Uterus (tissue), 4 donors: ENCODE data around the gene HUNK. TPM values are rescaled to one million over a fixed set of nuclear protein-coding genes. Genes with fewer than 3 reads are reported as not detected.

Experiments used
- DNase-seq, 2 donors: peaks; one replicate each; pipeline ENCODE4 v3.0.0-alpha.2; 2019 to 2020
- H3K27ac ChIP-seq, 2 donors: fragments of 200-600 bp; sonication (generic); 1 replicate in 1 of 2; 2 replicates in 1 of 2; pipeline ENCODE4 v1.5.1; 2016 to 2018
- H3K27me3 ChIP-seq, 2 donors: fragments of 200-600 bp; sonication (generic); one replicate each; pipeline ENCODE4 v1.5.1; 2018 to 2019; ENCODE audit warnings: control low read depth in 1 of 2
- H3K36me3 ChIP-seq, 2 donors: fragments of 200-600 bp; sonication (generic); one replicate each; pipeline ENCODE4 v1.5.1; 2019; ENCODE audit warnings: control low read depth in 1 of 2
- H3K4me1 ChIP-seq, 2 donors: fragments of 200-600 bp; sonication (generic); one replicate each; pipeline ENCODE4 v1.5.1; 2018 to 2019; ENCODE audit warnings: control low read depth in 1 of 2
- H3K4me3 ChIP-seq, 2 donors: fragments of 200-600 bp; sonication (generic); 1 replicate in 1 of 2; 2 replicates in 1 of 2; pipeline ENCODE4 v1.5.1; 2018 to 2019; ENCODE audit warnings: mild to moderate bottlenecking in 1 of 2
- H3K9me3 ChIP-seq, 2 donors: fragments of 200-600 bp; sonication (generic); one replicate each; pipeline ENCODE4 v1.5.1; 2019; ENCODE audit warnings: control low read depth in 1 of 2
- POLR2A ChIP-seq, 2 donors: fragments of 450-650 bp; IDR thresholded peaks; one replicate each; pipeline ENCODE4 v1.6.1; 2016; ENCODE audit warnings: antibody characterized with exemption in 2 of 2, mild to moderate bottlenecking in 1 of 2, moderate library complexity in 1 of 2
- intact Hi-C: fragments of 100-400 bp; cut with DNase I; formaldehyde crosslinking; loops from one replicate; pipeline ENCODE4 v1.15.1; 2023; ENCODE audit warnings: low total_unique reads
- total RNA-seq, 4 donors: library from RNA; depleted of rRNA in 3 of 4; stranded (reverse); fragments of >200 nt in 3 of 4; gene quantifications; one replicate each; pipeline versions ENCODE4 v1.1.0 to v1.2.4, GENCODE V29; 2014 to 2023
- TF ChIP-seq, protein P1 (sequence below), 4 experiments: fragments of 200-600 bp in 2 of 4; fragments of 450-650 bp in 2 of 4; sonication (generic) in 2 of 4; IDR thresholded peaks; one replicate each; pipeline ENCODE4 v1.5.1; 2016 to 2019; ENCODE audit warnings: antibody characterized with exemption in 4 of 4, mild to moderate bottlenecking in 2 of 4, moderate library complexity in 1 of 4
- donor health status: DM: yes; HTN: yes; CAD: no.

Gene HUNK
- total RNA-seq, 4 donors from 2014 or later, result 1.5 to 8.8 (median 4.6) TPM

DNA sequence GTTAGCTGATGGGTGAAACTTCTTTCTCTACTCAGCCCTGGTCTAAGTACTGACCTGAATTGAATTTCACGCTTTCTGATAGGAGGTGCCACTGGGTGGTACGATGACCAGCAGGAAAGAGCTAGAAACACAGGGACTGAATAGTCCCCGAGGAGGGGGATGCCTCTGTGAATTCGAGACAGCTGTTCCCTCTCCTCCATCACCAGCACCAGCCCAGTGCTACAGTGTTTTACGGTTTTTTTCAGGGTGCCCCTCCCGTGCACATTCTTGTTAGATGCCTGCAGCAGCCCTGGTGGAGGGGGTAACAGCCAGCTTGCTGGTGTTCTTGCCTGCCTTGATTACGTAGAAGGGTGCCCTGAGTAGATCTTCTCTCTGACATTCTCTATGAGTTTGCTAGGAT is 7.1 kb downstream of the HUNK start:
- Histone ChIP-seq H3K4me3 (no peak overlapping the region), H3K9me3 (no peaks in the 10 kb centered on the region), H3K36me3 (no peaks in the 10 kb centered on the region), H3K4me1 (peaks cover 0 to 8% of the 10 kb centered on the region in 2 donors), H3K27ac (peak overlapping the region in 1 of 2 donors; percentile 64), H3K27me3 (no peaks in the 10 kb centered on the region)
- DNase-seq, result no peak
- intact Hi-C loops, result no loop called here
- TF ChIP-seq POLR2A (IDR thresholded peaks at IDR 0.05), result no peak
- TF ChIP-seq, protein P1, sequence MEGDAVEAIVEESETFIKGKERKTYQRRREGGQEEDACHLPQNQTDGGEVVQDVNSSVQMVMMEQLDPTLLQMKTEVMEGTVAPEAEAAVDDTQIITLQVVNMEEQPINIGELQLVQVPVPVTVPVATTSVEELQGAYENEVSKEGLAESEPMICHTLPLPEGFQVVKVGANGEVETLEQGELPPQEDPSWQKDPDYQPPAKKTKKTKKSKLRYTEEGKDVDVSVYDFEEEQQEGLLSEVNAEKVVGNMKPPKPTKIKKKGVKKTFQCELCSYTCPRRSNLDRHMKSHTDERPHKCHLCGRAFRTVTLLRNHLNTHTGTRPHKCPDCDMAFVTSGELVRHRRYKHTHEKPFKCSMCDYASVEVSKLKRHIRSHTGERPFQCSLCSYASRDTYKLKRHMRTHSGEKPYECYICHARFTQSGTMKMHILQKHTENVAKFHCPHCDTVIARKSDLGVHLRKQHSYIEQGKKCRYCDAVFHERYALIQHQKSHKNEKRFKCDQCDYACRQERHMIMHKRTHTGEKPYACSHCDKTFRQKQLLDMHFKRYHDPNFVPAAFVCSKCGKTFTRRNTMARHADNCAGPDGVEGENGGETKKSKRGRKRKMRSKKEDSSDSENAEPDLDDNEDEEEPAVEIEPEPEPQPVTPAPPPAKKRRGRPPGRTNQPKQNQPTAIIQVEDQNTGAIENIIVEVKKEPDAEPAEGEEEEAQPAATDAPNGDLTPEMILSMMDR (IDR thresholded peaks at IDR 0.05), result no peak

DNA sequence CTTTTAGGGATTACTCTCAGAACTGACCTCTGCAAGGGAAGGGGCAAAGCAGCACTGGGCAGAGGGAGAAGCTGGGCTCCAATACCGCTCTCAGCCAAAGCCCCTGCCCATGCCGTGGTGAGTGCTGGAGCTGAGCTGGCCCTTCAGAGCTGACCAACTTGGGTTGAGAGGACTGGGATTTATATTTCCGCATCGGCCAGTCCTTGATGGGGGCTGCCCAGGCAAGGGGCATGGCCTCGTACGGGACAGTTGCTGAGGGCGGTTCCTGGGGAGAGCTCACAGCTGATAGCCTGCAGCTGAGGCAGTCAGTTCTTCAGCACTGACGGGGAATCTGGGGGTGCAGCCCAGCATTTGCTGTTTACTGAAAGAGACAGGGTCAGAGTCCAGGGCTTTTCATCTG is 8.0 kb downstream of the HUNK start:
- intact Hi-C loops, result no loop called here
- Histone ChIP-seq H3K27ac (peak overlapping the region in 1 of 2 donors; percentile 64), H3K4me3 (no peak overlapping the region), H3K36me3 (no peaks in the 10 kb centered on the region), H3K27me3 (no peaks in the 10 kb centered on the region), H3K4me1 (peaks cover 0 to 8% of the 10 kb centered on the region in 2 donors), H3K9me3 (no peaks in the 10 kb centered on the region)
- no peak for TF ChIP-seq POLR2A (IDR thresholded peaks at IDR 0.05)
- TF ChIP-seq, protein P1 (IDR thresholded peaks at IDR 0.05), result no peak
- DNase-seq, result no peak

DNA sequence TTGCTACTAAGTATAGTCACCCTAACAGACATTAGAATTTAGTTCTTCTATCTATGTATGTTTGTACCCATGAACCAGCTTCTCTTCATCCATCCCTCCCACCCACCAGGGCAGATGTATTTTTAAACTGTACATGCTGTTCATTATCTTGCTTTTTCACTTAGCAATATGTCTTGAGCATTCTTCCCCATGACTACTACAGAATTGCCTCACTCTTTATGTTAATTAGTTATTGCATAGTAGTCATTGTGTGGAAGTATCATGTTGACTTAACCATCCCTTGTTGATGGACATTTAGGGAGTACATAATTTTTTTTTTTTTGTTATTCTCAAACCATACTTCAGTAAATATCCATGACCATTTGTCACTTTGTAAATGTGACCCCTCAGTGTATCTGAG is 9.9 kb downstream of the HUNK start:
- peaks cover 0 to 8% of the 10 kb centered on the region in 2 donors for H3K4me1 ChIP-seq
- TF ChIP-seq, protein P1 (IDR thresholded peaks at IDR 0.05), result no peak
- TF ChIP-seq POLR2A (IDR thresholded peaks at IDR 0.05), result no peak
- DNase-seq, result no peak
- H3K9me3 ChIP-seq, result no peaks in the 10 kb centered on the region
- H3K4me3 ChIP-seq, result no peak overlapping the region
- intact Hi-C loops, result no loop called here
- H3K27ac ChIP-seq, result no peak overlapping the region
- no peaks in the 10 kb centered on the region for H3K27me3 ChIP-seq
- H3K36me3 ChIP-seq, result no peaks in the 10 kb centered on the region

DNA sequence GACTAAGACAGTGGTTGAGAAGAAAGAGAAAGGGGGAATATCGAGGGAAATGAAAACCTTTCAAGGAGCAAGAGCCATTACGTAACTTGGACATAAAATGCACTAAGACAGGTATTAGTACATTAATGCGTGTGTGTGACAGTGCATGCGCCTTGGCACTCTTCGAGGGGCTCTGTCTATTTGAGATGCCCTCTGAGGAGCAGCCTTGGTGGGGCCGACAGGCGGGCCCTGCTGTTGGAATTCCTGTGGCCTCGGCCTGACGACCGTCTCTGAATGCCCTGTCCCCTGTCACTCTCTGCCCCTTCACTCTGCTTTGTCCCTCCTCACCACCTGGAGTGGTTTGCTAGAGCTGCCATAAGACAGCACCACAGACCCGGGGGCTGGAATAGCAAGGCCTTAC is 12.3 kb downstream of the HUNK start:
- H3K4me1 ChIP-seq, result peaks cover 0 to 8% of the 10 kb centered on the region in 2 donors
- TF ChIP-seq, protein P1 (IDR thresholded peaks at IDR 0.05), result no peak
- TF ChIP-seq POLR2A (IDR thresholded peaks at IDR 0.05), result no peak
- no peaks in the 10 kb centered on the region for H3K9me3 ChIP-seq
- H3K4me3 ChIP-seq, result no peak overlapping the region
- H3K27ac ChIP-seq, result no peak overlapping the region
- no peaks in the 10 kb centered on the region for H3K27me3 ChIP-seq
- intact Hi-C loops, result no loop called here
- DNase-seq, result no peak
- no peaks in the 10 kb centered on the region for H3K36me3 ChIP-seq

DNA sequence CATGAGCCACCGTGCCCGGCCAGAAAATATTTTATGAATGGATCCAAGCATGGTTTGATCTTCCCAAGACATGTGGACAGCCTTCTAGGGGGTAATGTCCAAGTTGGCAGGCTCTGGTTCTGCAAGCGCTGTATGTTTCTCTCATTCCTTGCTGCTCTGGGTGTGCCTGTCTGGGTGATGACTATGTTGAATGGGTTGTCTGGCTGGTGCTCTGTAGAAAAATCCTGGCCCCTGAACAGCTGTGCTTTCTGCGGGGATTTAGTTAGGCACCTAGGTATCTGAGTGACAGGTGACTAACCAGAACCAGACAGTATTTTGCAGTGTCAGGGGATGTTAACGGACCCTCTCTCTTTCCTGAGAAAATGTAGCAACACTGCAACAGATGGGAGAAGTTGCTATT is 14.1 kb downstream of the HUNK start:
- Histone ChIP-seq H3K4me1 (peaks cover 0 to 8% of the 10 kb centered on the region in 2 donors), H3K27me3 (no peaks in the 10 kb centered on the region), H3K27ac (no peak overlapping the region), H3K36me3 (no peaks in the 10 kb centered on the region), H3K9me3 (no peaks in the 10 kb centered on the region), H3K4me3 (no peak overlapping the region)
- no peak for DNase-seq
- intact Hi-C loops, result no loop called here
- no peak for TF ChIP-seq POLR2A (IDR thresholded peaks at IDR 0.05)
- TF ChIP-seq, protein P1 (IDR thresholded peaks at IDR 0.05), result no peak
